ENCODE data around the gene KDM5A. TPM values are rescaled to one million over a fixed set of nuclear protein-coding genes. Genes with fewer than 3 reads are reported as not detected.

KDM5A gene
- polyA plus RNA-seq, 1 donor from 2014 or later = 11.2 TPM

- no peaks in the 10 kb centered on the region for H3K27me3 ChIP-seq (ENCODE audit: insufficient read depth, low read depth, low read length)
- H3K4me3 ChIP-seq (ENCODE audit: low read length) = no peak overlapping the region
- H4K20me1 ChIP-seq (ENCODE audit: insufficient read depth) = no peaks in the 10 kb centered on the region
- no peaks in the 10 kb centered on the region for H3K79me2 ChIP-seq (replicated peaks; ENCODE audit: insufficient read depth, low read length)
- no peak overlapping the region for H3K4me2 ChIP-seq (ENCODE audit: low read length)
- H3K9me2 ChIP-seq (ENCODE audit: insufficient read depth, low read length) = no peaks in the 10 kb centered on the region
- no peaks in the 10 kb centered on the region for H3K9me3 ChIP-seq (ENCODE audit: low read length)
- H3F3A ChIP-seq (ENCODE audit: insufficient read depth, low read length, poor library complexity, severe bottlenecking) = no peaks in the 10 kb centered on the region
- H2AFZ ChIP-seq (ENCODE audit: low read depth, low read length) = no peak overlapping the region
- H3K36me3 ChIP-seq (ENCODE audit: insufficient read depth, low read length) = peaks cover 16% of the 10 kb centered on the region
- H3K9ac ChIP-seq (ENCODE audit: low read length) = no peak overlapping the region
- H3K27ac ChIP-seq (ENCODE audit: low read length) = no peak overlapping the region
- TF ChIP-seq CTCF (IDR thresholded peaks at IDR 0.05; ENCODE audit: poor library complexity, severe bottlenecking) = peak; percentile 69
- no peak for TF ChIP-seq TAF1 (IDR thresholded peaks at IDR 0.05; ENCODE audit: low read depth)
- TF ChIP-seq RAD21 (conservative IDR thresholded peaks at IDR 0.05) = peak; percentile 74
- no peak for TF ChIP-seq REST (IDR thresholded peaks at IDR 0.05; ENCODE audit: borderline replicate concordance)
- TF ChIP-seq SMC3 (conservative IDR thresholded peaks at IDR 0.05; ENCODE audit: poor library complexity) = peak; percentile 78
Observed at GRCh38 chr12:321606-322326, 67.4 kb downstream of the KDM5A start.

- no peaks in the 10 kb centered on the region for H3K27me3 ChIP-seq (ENCODE audit: insufficient read depth, low read depth, low read length)
- TF ChIP-seq TAF1 (IDR thresholded peaks at IDR 0.05; ENCODE audit: low read depth) (no peak), SMC3 (conservative IDR thresholded peaks at IDR 0.05; ENCODE audit: poor library complexity) (no peak), REST (IDR thresholded peaks at IDR 0.05; ENCODE audit: borderline replicate concordance) (no peak), RAD21 (conservative IDR thresholded peaks at IDR 0.05) (no peak), POLR2AphosphoS5 (IDR thresholded peaks at IDR 0.05) (no peak), EZH2 (IDR thresholded peaks at IDR 0.05; ENCODE audit: borderline replicate concordance, insufficient read depth, low read length, poor library complexity, severe bottlenecking) (no peak), EP300 (conservative IDR thresholded peaks at IDR 0.05; ENCODE audit: poor library complexity, severe bottlenecking) (no peak), CTCF (IDR thresholded peaks at IDR 0.05; ENCODE audit: poor library complexity, severe bottlenecking) (no peak), MXI1 (conservative IDR thresholded peaks at IDR 0.05; ENCODE audit: poor library complexity, severe bottlenecking) (no peak)
- peaks cover 15% of the 10 kb centered on the region for H3K36me3 ChIP-seq (ENCODE audit: insufficient read depth, low read length)
- no peaks in the 10 kb centered on the region for H3K9me2 ChIP-seq (ENCODE audit: insufficient read depth, low read length)
- H2AFZ ChIP-seq (ENCODE audit: low read depth, low read length) = no peak overlapping the region
- no peak overlapping the region for H3K9ac ChIP-seq (ENCODE audit: low read length)
- H3F3A ChIP-seq (ENCODE audit: insufficient read depth, low read length, poor library complexity, severe bottlenecking) = no peaks in the 10 kb centered on the region
- H4K20me1 ChIP-seq (ENCODE audit: insufficient read depth) = no peaks in the 10 kb centered on the region
- no peak overlapping the region for H3K4me2 ChIP-seq (ENCODE audit: low read length)
- H3K4me3 ChIP-seq (ENCODE audit: low read length) = no peak overlapping the region
- no peaks in the 10 kb centered on the region for H3K9me3 ChIP-seq (ENCODE audit: low read length)
- H3K79me2 ChIP-seq (replicated peaks; ENCODE audit: insufficient read depth, low read length) = no peaks in the 10 kb centered on the region
- no peak overlapping the region for H3K27ac ChIP-seq (ENCODE audit: low read length)
Observed at GRCh38 chr12:318759-319515, 70.2 kb downstream of the KDM5A start.
